ENCODE results near the gene CCDC190. TPM values are rescaled to one million over a fixed set of nuclear protein-coding genes. Genes with fewer than 3 reads are reported as not detected.

The CCDC190 gene
- polyA plus RNA-seq, 1 experiment: 0.31 TPM

DNA sequence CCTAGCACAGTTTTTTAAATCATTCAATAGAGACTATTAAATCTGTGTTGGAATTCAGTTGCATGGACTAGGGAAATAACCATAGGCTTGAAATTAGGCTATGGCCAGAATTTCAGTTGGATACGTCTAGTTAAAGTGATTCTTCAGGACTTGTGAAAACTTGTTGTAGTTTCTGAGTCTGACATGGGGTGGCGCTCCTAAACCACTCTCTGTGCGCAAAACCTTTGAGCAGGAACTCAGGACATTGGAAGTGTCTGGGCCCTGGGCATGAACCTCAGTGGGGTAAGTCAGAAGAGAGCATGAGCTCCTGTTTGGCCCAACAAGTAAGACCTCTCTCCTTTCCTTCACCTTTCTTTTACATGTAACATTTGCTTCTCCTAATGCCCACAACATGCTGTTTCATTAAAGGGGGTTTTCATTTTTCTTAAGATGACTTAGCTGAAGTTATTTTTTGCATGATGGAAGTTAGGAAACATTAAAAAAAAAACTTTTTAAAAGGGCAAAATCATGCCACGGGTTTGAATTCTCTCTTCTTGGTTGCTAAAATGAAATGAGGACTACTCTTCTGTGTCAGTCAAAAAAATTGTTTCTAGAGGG lies 17.1 kb upstream of the CCDC190 start:
- no peaks in the 10 kb centered on the region for H3K36me3 ChIP-seq (ENCODE audit: control insufficient read depth, insufficient read depth, low read length)
- DNase-seq (ENCODE audit: low read depth): no peak
- H3K27me3 ChIP-seq (ENCODE audit: control insufficient read depth, insufficient read depth, low read length): no peaks in the 10 kb centered on the region
- ChIA-PET CTCF (interaction anchor here (0.6 to 2.4 kb wide), 24 partner anchors 9 to 443 kb away, joined by 3 to 88 read pairs (median 6); partner anchors contain the start of genes CCDC190, NUF2 and RGS4), POLR2A (interaction anchor here (0.7 to 1.0 kb wide), 2 partner anchors 191 to 296 kb away, joined by 3 to 4 read pairs; partner anchors contain the start of gene RGS4)
- peak; percentile 81 for TF ChIP-seq CTCF (IDR thresholded peaks at IDR 0.05; ENCODE audit: insufficient read depth, low read depth, low read length)
- no peak overlapping the region for H3K4me3 ChIP-seq (ENCODE audit: low read depth, low read length)

- no peak for TF ChIP-seq CTCF (IDR thresholded peaks at IDR 0.05; ENCODE audit: insufficient read depth, low read depth, low read length)
- DNase-seq (ENCODE audit: low read depth): no peak
- POLR2A ChIA-PET: interaction anchor here (1.0 kb wide), 1 partner anchor 192 kb away, joined by 3 read pairs; the partner anchor contains the start of gene RGS4
- no peaks in the 10 kb centered on the region for H3K36me3 ChIP-seq (ENCODE audit: control insufficient read depth, insufficient read depth, low read length)
- H3K27me3 ChIP-seq (ENCODE audit: control insufficient read depth, insufficient read depth, low read length): no peaks in the 10 kb centered on the region
- no peak overlapping the region for H3K4me3 ChIP-seq (ENCODE audit: low read depth, low read length)
- CTCF ChIA-PET: interaction anchor here (0.9 to 2.4 kb wide), 11 partner anchors 10 to 438 kb away, joined by 3 to 88 read pairs (median 6); partner anchors contain the start of gene RGS4
These were observed 16.4 kb upstream of the CCDC190 start for GRCh38 chr1:162877412-162877811.

GRCh38 chr1:162876751-162877150 lies 15.8 kb upstream of the CCDC190 start:
- Histone ChIP-seq H3K36me3 (ENCODE audit: control insufficient read depth, insufficient read depth, low read length) (no peaks in the 10 kb centered on the region), H3K4me3 (ENCODE audit: low read depth, low read length) (no peak overlapping the region), H3K27me3 (ENCODE audit: control insufficient read depth, insufficient read depth, low read length) (no peaks in the 10 kb centered on the region)
- ChIA-PET POLR2A (no interaction called here), CTCF (interaction anchor here (0.9 to 2.3 kb wide), 4 partner anchors 15 to 438 kb away, joined by 3 to 21 read pairs (median 4); partner anchors contain the start of gene RGS4)
- no peak for TF ChIP-seq CTCF (IDR thresholded peaks at IDR 0.05; ENCODE audit: insufficient read depth, low read depth, low read length)
- no peak for DNase-seq (ENCODE audit: low read depth)

GRCh38 chr1:162873671-162874666 lies 13.0 kb upstream of the CCDC190 start:
- TF ChIP-seq CTCF (IDR thresholded peaks at IDR 0.05; ENCODE audit: insufficient read depth, low read depth, low read length): peak; percentile 44
- DNase-seq (ENCODE audit: low read depth): no peak
- H3K4me3 ChIP-seq (ENCODE audit: low read depth, low read length): no peak overlapping the region
- H3K27me3 ChIP-seq (ENCODE audit: control insufficient read depth, insufficient read depth, low read length): no peaks in the 10 kb centered on the region
- no peaks in the 10 kb centered on the region for H3K36me3 ChIP-seq (ENCODE audit: control insufficient read depth, insufficient read depth, low read length)
- POLR2A ChIA-PET: interaction anchor here (0.7 kb wide), 1 partner anchor 449 kb away, joined by 3 read pairs; no protein-coding TSS in a partner anchor
- CTCF ChIA-PET: interaction anchor here (0.7 to 3.5 kb wide), 17 partner anchors 11 to 441 kb away, joined by 3 to 21 read pairs (median 4); partner anchors contain the start of genes CCDC190 and RGS4

All from BJ (cell line).